H9 (cell line): Measurements from ENCODE around the gene CTDNEP1. TPM values are rescaled to one million over a fixed set of nuclear protein-coding genes. Genes with fewer than 3 reads are reported as not detected.

ENCODE experiments used
- DNase-seq: peaks from one replicate; pipeline ENCODE4 v3.0.0-alpha.2; 2017
- H2AFZ ChIP-seq: one replicate; pipeline ENCODE4 v1.6.1; 2013; ENCODE audit warnings: mild to moderate bottlenecking, low read length, control low read depth, moderate library complexity
- H2AK5ac ChIP-seq: 2 replicates; pipeline ENCODE4 v1.6.1; 2013; ENCODE audit warnings: low read length, control low read depth, mixed read lengths; ENCODE audit not compliant: insufficient read length
- H2BK120ac ChIP-seq: one replicate; pipeline ENCODE4 v1.6.1; 2013; ENCODE audit warnings: low read depth, mild to moderate bottlenecking, low read length, control low read depth, inconsistent platforms; ENCODE audit not compliant: poor library complexity, severe bottlenecking
- H2BK12ac ChIP-seq: 2 replicates; pipeline ENCODE4 v1.6.1; 2013; ENCODE audit warnings: low read length, control low read depth, mixed read lengths, low read depth; ENCODE audit not compliant: insufficient read length
- H2BK15ac ChIP-seq: 2 replicates; pipeline ENCODE4 v1.6.1; 2013; ENCODE audit warnings: low read depth, low read length, control low read depth
- H2BK20ac ChIP-seq: one replicate; pipeline ENCODE4 v1.6.1; 2013; ENCODE audit warnings: low read depth, mild to moderate bottlenecking, low read length, control low read depth, inconsistent platforms; ENCODE audit not compliant: poor library complexity, severe bottlenecking
- H2BK5ac ChIP-seq: 2 replicates; pipeline ENCODE4 v1.6.1; 2013; ENCODE audit warnings: low read length, control low read depth, mixed read lengths; ENCODE audit not compliant: insufficient read length
- H3K14ac ChIP-seq: 2 replicates; pipeline ENCODE4 v1.6.1; 2013; ENCODE audit warnings: low read length, control low read depth; ENCODE audit not compliant: insufficient read depth
- H3K18ac ChIP-seq: 2 replicates; pipeline ENCODE4 v1.6.1; 2013; ENCODE audit warnings: low read depth, mild to moderate bottlenecking, mixed read lengths, low read length, control low read depth; ENCODE audit not compliant: insufficient read length
- H3K23ac ChIP-seq: 2 replicates; pipeline ENCODE4 v1.6.1; 2013; ENCODE audit warnings: low read length, control low read depth, mixed read lengths, low read depth; ENCODE audit not compliant: insufficient read length
- H3K23me2 ChIP-seq: 2 replicates; pipeline ENCODE4 v1.6.1; 2013; ENCODE audit warnings: low read depth, mild to moderate bottlenecking, mixed read lengths, low read length, control low read depth; ENCODE audit not compliant: insufficient read length, poor library complexity, severe bottlenecking
- H3K27ac ChIP-seq: 2 replicates; pipeline ENCODE4 v1.5.1; 2013; ENCODE audit warnings: low read length, control low read depth, mixed read lengths, low read depth; ENCODE audit not compliant: insufficient read length
- H3K27me3 ChIP-seq: 2 replicates; pipeline ENCODE4 v1.6.1; 2013; ENCODE audit warnings: low read length, control low read depth, inconsistent platforms; ENCODE audit not compliant: insufficient read depth
- H3K4ac ChIP-seq: 2 replicates; pipeline ENCODE4 v1.6.1; 2013; ENCODE audit warnings: low read depth, mild to moderate bottlenecking, control low read depth, inconsistent platforms, low read length, moderate library complexity
- H3K4me1 ChIP-seq: 2 replicates; pipeline ENCODE4 v1.6.1; 2013; ENCODE audit warnings: low read length, control low read depth, inconsistent platforms; ENCODE audit not compliant: insufficient read depth
- H3K4me2 ChIP-seq: 2 replicates; pipeline ENCODE4 v1.6.1; 2013; ENCODE audit warnings: low read length, control low read depth, mixed read lengths; ENCODE audit not compliant: insufficient read length, insufficient read depth
- H3K56ac ChIP-seq: 2 replicates; pipeline ENCODE4 v1.6.1; 2013; ENCODE audit warnings: low read depth, mild to moderate bottlenecking, mixed read lengths, low read length, control low read depth; ENCODE audit not compliant: insufficient read length
- H3K79me1 ChIP-seq: 2 replicates; pipeline ENCODE4 v1.6.1; 2013; ENCODE audit warnings: low read depth, mild to moderate bottlenecking, moderate library complexity, low read length, control low read depth, inconsistent platforms; ENCODE audit not compliant: insufficient read depth, poor library complexity, severe bottlenecking
- H3K79me2 ChIP-seq: 2 replicates; pipeline ENCODE4 v1.6.1; 2013; ENCODE audit warnings: low read length, control low read depth, inconsistent platforms; ENCODE audit not compliant: insufficient read depth
- H3K9ac ChIP-seq: 2 replicates; pipeline ENCODE4 v1.6.1; 2013; ENCODE audit warnings: low read length, control low read depth, mixed read lengths; ENCODE audit not compliant: insufficient read length; ENCODE audit errors: extremely low read depth
- H3K9me3 ChIP-seq: one replicate; pipeline ENCODE4 v1.6.1; 2013; ENCODE audit warnings: low read depth, low read length, inconsistent platforms; ENCODE audit not compliant: control insufficient read depth
- H3T11ph ChIP-seq: one replicate; pipeline ENCODE4 v1.6.1; 2013; ENCODE audit warnings: mild to moderate bottlenecking, low read length, control low read depth, inconsistent platforms
- H4K20me1 ChIP-seq: one replicate; pipeline ENCODE4 v1.6.1; 2013; ENCODE audit not compliant: control insufficient read depth, insufficient read length, insufficient read depth
- H4K5ac ChIP-seq: 2 replicates; pipeline ENCODE4 v1.6.1; 2013; ENCODE audit warnings: low read depth, mild to moderate bottlenecking, mixed read lengths, low read length, control low read depth; ENCODE audit not compliant: insufficient read length
- H4K8ac ChIP-seq: replicated peaks from 2 replicates; pipeline ENCODE4 v1.6.1; 2013; ENCODE audit warnings: low read length, control low read depth, mixed read lengths, low read depth; ENCODE audit not compliant: insufficient read length
- H4K91ac ChIP-seq: 2 replicates; pipeline ENCODE4 v1.6.1; 2013; ENCODE audit warnings: low read depth, mild to moderate bottlenecking, moderate library complexity, mixed read lengths, low read length, control low read depth; ENCODE audit not compliant: insufficient read length
- H3K27ac Mint-ChIP-seq, 3 experiments: 2 replicates in 2 of 3; 3 replicates in 1 of 3; pipeline ENCODE4 v1.8.0; 2020 to 2021; ENCODE audit warnings: mixed read lengths in 3 of 3, mild to moderate bottlenecking in 1 of 3, moderate library complexity in 1 of 3
- H3K27me3 Mint-ChIP-seq: 2 replicates; pipeline ENCODE4 v1.8.0; 2021; ENCODE audit warnings: low read depth, mild to moderate bottlenecking, moderate library complexity, mixed read lengths
- H3K36me3 Mint-ChIP-seq, 3 experiments: 2 replicates in 2 of 3; 3 replicates in 1 of 3; pipeline ENCODE4 v1.8.0; 2020 to 2021; ENCODE audit warnings: low read depth in 3 of 3, mixed read lengths in 3 of 3; ENCODE audit not compliant: insufficient read depth in 1 of 3
- H3K4me1 Mint-ChIP-seq, 2 experiments: 2 replicates each; pipeline ENCODE4 v1.8.0; 2020; ENCODE audit warnings: mixed read lengths in 2 of 2
- H3K4me3 Mint-ChIP-seq, 2 experiments: 2 replicates in 1 of 2; 3 replicates in 1 of 2; pipeline ENCODE4 v1.8.0; 2020 to 2021; ENCODE audit warnings: mild to moderate bottlenecking in 2 of 2, mixed read lengths in 2 of 2, moderate library complexity in 1 of 2
- H3K9me3 Mint-ChIP-seq, 2 experiments: 2 replicates in 1 of 2; 3 replicates in 1 of 2; pipeline ENCODE4 v1.8.0; 2020; ENCODE audit warnings: mild to moderate bottlenecking in 2 of 2, mixed read lengths in 2 of 2, moderate library complexity in 1 of 2
- CTCF ChIP-seq: fragments of 200-600 bp; sonication (generic); conservative IDR thresholded peaks from 3 replicates; pipeline ENCODE4 v1.8.0; 2021; ENCODE audit warnings: antibody characterized with exemption, mild to moderate bottlenecking
- WGBS: extraction: QIAGEN DNeasy Blood & Tissue Kit; methylation state at CpG from one replicate; pipeline ENCODE4 v1.1.7; 2013; ENCODE audit warnings: missing lambda C conversion rate, low lambda C conversion rate, mixed read lengths; ENCODE audit not compliant: insufficient read length; ENCODE audit errors: extremely low coverage; 5-methylcytosine and 5-hydroxymethylcytosine counted together
- total RNA-seq: library from RNA; stranded (reverse); gene quantifications from 2 replicates; pipeline ENCODE4 v1.2.1, GENCODE V29; 2021

Gene CTDNEP1
- total RNA-seq, 1 experiment from 2014 or later: 134 TPM

- no CpG with 5 or more reads among the region's 2 CpGs for WGBS
- H3K9me3 ChIP-seq: no peaks in the 10 kb centered on the region
- Mint-ChIP-seq H3K27ac (no peak overlapping the region), H3K9me3 (peaks cover 3% of the 10 kb centered on the region in 2 experiments; a peak in 3 of 5 replicates), H3K36me3 (peaks cover 0 to 9% (median 3%) of the 10 kb centered on the region in 3 experiments; a peak in 4 of 7 replicates), H3K4me3 (no peak overlapping the region), H3K4me1 (peaks cover 14 to 31% of the 10 kb centered on the region in 2 experiments), H3K27me3 (peaks cover 53% of the 10 kb centered on the region)
- no peak overlapping the region for H2BK15ac ChIP-seq
- no peak overlapping the region for H3K23ac ChIP-seq
- H2BK120ac ChIP-seq: no peak overlapping the region
- H3K4me1 ChIP-seq: peaks cover 4% of the 10 kb centered on the region; the same call in 1 of the 2 replicates
- H3K18ac ChIP-seq: no peak overlapping the region
- no peak overlapping the region for H2AFZ ChIP-seq
- no peak overlapping the region for H2AK5ac ChIP-seq
- no peak for TF ChIP-seq CTCF
- H3K56ac ChIP-seq: no peak overlapping the region
- H3K79me2 ChIP-seq: no peaks in the 10 kb centered on the region
- H3K27me3 ChIP-seq: peaks cover 2% of the 10 kb centered on the region
- H4K5ac ChIP-seq: no peak overlapping the region
- no peak overlapping the region for H4K8ac ChIP-seq
- H4K91ac ChIP-seq: no peak overlapping the region
- no peak overlapping the region for H3T11ph ChIP-seq
- H2BK12ac ChIP-seq: no peak overlapping the region
- no peak overlapping the region for H3K27ac ChIP-seq
- no peaks in the 10 kb centered on the region for H3K79me1 ChIP-seq
- no peak overlapping the region for H3K4ac ChIP-seq
- H2BK5ac ChIP-seq: no peak overlapping the region
- H3K4me2 ChIP-seq: no peak overlapping the region
- no peak overlapping the region for H3K9ac ChIP-seq
- H3K23me2 ChIP-seq: peaks cover 4% of the 10 kb centered on the region
- H2BK20ac ChIP-seq: no peak overlapping the region
- no peak for DNase-seq
- no peak overlapping the region for H3K14ac ChIP-seq
- H4K20me1 ChIP-seq: no peaks in the 10 kb centered on the region
Measured at GRCh38 chr17:7292194-7292593, 40.7 kb upstream of the CTDNEP1 start.
